Pancreas (tissue), 10 donors: ENCODE results near the gene SACS. TPM values are rescaled to one million over a fixed set of nuclear protein-coding genes. Genes with fewer than 3 reads are reported as not detected.

ENCODE experiments used
- ATAC-seq, 4 donors: fragments of 200-7000 bp; cut with Tn5 transposase; one replicate each; pipeline versions ENCODE4 v1.8.0 to v1.9.1; 2020; ENCODE audit warnings: mild to moderate bottlenecking in 4 of 4, moderate library complexity in 4 of 4
- DNase-seq, 6 donors: peaks; one replicate each; pipeline ENCODE4 v3.0.0-alpha.2; 2020
- FAIRE-seq: peaks from 2 replicates; lab custom pipeline; 2012; peaks lifted over from hg19 to GRCh38; lab: Jason Lieb, UNC
- H3K27ac ChIP-seq, 4 donors: fragments of 200-600 bp; sonication (generic); 1 replicate in 3 of 4; 2 replicates in 1 of 4; pipeline versions ENCODE4 v1.5.0 to v1.8.0; 2020
- H3K27me3 ChIP-seq, 4 donors: fragments of 200-600 bp; one replicate each; pipeline ENCODE4 v1.8.0; 2021
- H3K36me3 ChIP-seq, 3 donors: fragments of 200-600 bp; sonication (generic) in 1 of 3; one replicate each; pipeline versions ENCODE4 v1.5.0 to v1.8.0; 2020 to 2021
- H3K4me1 ChIP-seq, 3 donors: fragments of 200-600 bp; one replicate each; pipeline ENCODE4 v1.8.0; 2021
- H3K4me3 ChIP-seq, 4 donors: fragments of 200-600 bp; sonication (generic) in 2 of 4; one replicate each; pipeline versions ENCODE4 v1.5.0 to v1.8.0; 2020 to 2021
- H3K9me3 ChIP-seq, 4 donors: fragments of 200-600 bp; one replicate each; pipeline ENCODE4 v1.8.0; 2021
- CTCF ChIP-seq, 4 donors: fragments of 200-600 bp; sonication (generic) in 3 of 4; IDR thresholded peaks; one replicate each; pipeline versions ENCODE4 v1.5.0 to v1.8.0; 2021; ENCODE audit warnings: antibody characterized with exemption in 4 of 4
- WGBS, 2 donors: extraction: QIAGEN DNeasy Blood & Tissue Kit; methylation state at CpG; one replicate each; pipeline ENCODE4 v1.1.7; 2013; 5-methylcytosine and 5-hydroxymethylcytosine counted together
- intact Hi-C, 3 donors: fragments of 100-400 bp; cut with DNase I; formaldehyde crosslinking; loops; one replicate each; pipeline versions ENCODE4 v1.11.1 to v1.14.2; 2022
- polyA plus RNA-seq, 2 donors: library from polyadenylated mRNA; stranded (reverse); fragments of 200-250 nt; gene quantifications; one replicate each; pipeline ENCODE4 v1.2.3, GENCODE V29; 2013
- total RNA-seq, 6 donors: library from RNA; stranded (reverse); fragmentation: NEBNext Ultra II Directional in 4 of 6; extraction: Animal tissue kit (Norgen Biotek cat#: 25700) in 4 of 6; gene quantifications; one replicate each; pipeline versions ENCODE4 v1.2.1 to v1.2.4, GENCODE V29; 2021 to 2023
- donor health status: healthy with polysubstance abuse.
- donor health status: DM: no; HTN: no; CAD: no; lungs with moderate emphysema.
- donor health status: DM: no; HTN: no; CAD: no.
- donor health status: control.
- donor health status: control.
- donor health status: Bipolar disorder and iron deficiency.
- donor health status: DM: yes; HTN: yes; CAD: no.
- donor health status: DM: no; HTN: no; CAD: no.
- donor health status: DM: no; HTN: no; CAD: no.
- donor health status: DM: yes; HTN: yes; CAD: no.

Gene SACS
- total and polyA plus RNA-seq, 8 donors = 2.1 to 7.9 (median 4.6) TPM

GRCh38 chr13:23421596-23421995 is 11.9 kb downstream of the SACS start:
- intact Hi-C loops = no loop called here
- no peak overlapping the region for H3K4me3 ChIP-seq
- no peak overlapping the region for H3K27ac ChIP-seq
- TF ChIP-seq CTCF (IDR thresholded peaks at IDR 0.05) = no peak
- no peaks in the 10 kb centered on the region for H3K4me1 ChIP-seq
- no peaks in the 10 kb centered on the region for H3K27me3 ChIP-seq
- ATAC-seq = no peak
- FAIRE-seq = no peak
- no peaks in the 10 kb centered on the region for H3K9me3 ChIP-seq
- H3K36me3 ChIP-seq = no peaks in the 10 kb centered on the region
- DNase-seq = no peak
- WGBS, 2 donors = 94 to 98% methylated on average over 5 of the region's 5 CpGs

- Histone ChIP-seq H3K9me3 (no peaks in the 10 kb centered on the region), H3K27me3 (no peaks in the 10 kb centered on the region), H3K27ac (no peak overlapping the region), H3K4me3 (no peak overlapping the region), H3K4me1 (no peaks in the 10 kb centered on the region), H3K36me3 (no peaks in the 10 kb centered on the region)
- intact Hi-C loops = no loop called here
- ATAC-seq = no peak
- TF ChIP-seq CTCF (IDR thresholded peaks at IDR 0.05) = no peak
- no peak for DNase-seq
- 96 to 97% methylated on average over 32 to 33 of the region's 33 CpGs for WGBS, 2 donors
- no peak for FAIRE-seq
Measured at GRCh38 chr13:23418776-23419683, 14.5 kb downstream of the SACS start.

DNA sequence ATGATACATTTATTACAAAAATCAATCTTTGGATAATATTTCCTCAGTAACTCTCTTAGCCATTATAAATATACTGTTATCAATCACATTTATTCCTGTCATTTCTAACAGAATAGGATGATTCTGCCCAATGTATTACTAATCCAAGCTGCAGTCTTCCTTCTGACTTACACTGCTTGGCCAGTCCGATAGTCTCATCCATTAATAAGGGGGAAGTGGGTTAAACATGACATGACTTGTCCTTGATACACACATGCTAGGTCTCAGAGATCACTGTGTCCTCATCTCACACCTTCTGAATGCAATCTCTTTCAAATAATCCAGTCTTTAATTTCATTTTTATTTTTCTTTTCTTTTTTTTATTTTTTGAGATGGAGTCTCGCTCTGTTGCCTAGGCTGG is 18.8 kb downstream of the SACS start:
- 76 to 80% methylated on average over 2 of the region's 2 CpGs for WGBS, 2 donors
- intact Hi-C loops = no loop called here
- no peak for DNase-seq

DNA sequence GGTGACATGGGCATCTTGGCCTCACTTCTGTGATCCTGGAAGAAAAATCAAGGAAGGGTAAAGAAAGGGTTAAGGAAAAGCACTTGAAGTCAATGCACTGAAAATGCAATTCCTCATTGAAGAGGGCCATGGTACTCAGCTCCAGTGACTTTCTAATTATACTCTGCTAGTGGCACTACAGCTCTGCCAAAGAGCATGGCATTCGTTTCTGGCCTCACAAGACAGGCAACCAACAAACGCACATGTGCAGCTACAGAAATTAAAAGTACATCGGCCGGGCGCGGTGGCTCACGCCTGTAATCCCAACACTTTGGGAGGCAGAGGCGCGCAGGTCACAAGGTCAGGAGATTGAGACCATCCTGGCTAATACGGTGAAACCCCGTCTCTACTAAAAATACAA is 21.8 kb downstream of the SACS start:
- ATAC-seq (no peak), FAIRE-seq (no peak), DNase-seq (no peak)
- no peak for TF ChIP-seq CTCF (IDR thresholded peaks at IDR 0.05)
- no peak overlapping the region for H3K4me3 ChIP-seq
- no peaks in the 10 kb centered on the region for H3K36me3 ChIP-seq
- no peak overlapping the region for H3K27ac ChIP-seq
- WGBS, 2 donors = 93 to 94% methylated on average over 11 of the region's 11 CpGs
- intact Hi-C loops = no loop called here
- H3K9me3 ChIP-seq = no peaks in the 10 kb centered on the region
- no peaks in the 10 kb centered on the region for H3K4me1 ChIP-seq
- H3K27me3 ChIP-seq = no peaks in the 10 kb centered on the region

More for the DNA sequence above, 18.8 kb downstream of the SACS start:
- Histone ChIP-seq H3K4me1 (no peaks in the 10 kb centered on the region), H3K9me3 (no peaks in the 10 kb centered on the region), H3K36me3 (no peaks in the 10 kb centered on the region), H3K27ac (no peak overlapping the region), H3K4me3 (no peak overlapping the region), H3K27me3 (no peaks in the 10 kb centered on the region)
- no peak for TF ChIP-seq CTCF (IDR thresholded peaks at IDR 0.05)
- FAIRE-seq (no peak), ATAC-seq (no peak)

GRCh38 chr13:23411220-23411619 is 22.3 kb downstream of the SACS start:
- TF ChIP-seq CTCF (IDR thresholded peaks at IDR 0.05) = no peak
- ATAC-seq (no peak), FAIRE-seq (no peak), DNase-seq (no peak)
- Histone ChIP-seq H3K9me3 (no peaks in the 10 kb centered on the region), H3K36me3 (no peaks in the 10 kb centered on the region), H3K4me3 (no peak overlapping the region), H3K27ac (no peak overlapping the region), H3K4me1 (no peaks in the 10 kb centered on the region), H3K27me3 (no peaks in the 10 kb centered on the region)
- 57 to 62% methylated on average over 4 of the region's 4 CpGs for WGBS, 2 donors
- intact Hi-C loops = no loop called here
